GM19397 (cell line): ENCODE data around the gene ACOX3.
A peak's percentile ranks its signal among the peaks of the same experiment; 100 is the strongest.
"Not testable (repeated sequence)": the region's sequence is repeated elsewhere in the genome, so short reads cannot be mapped to it uniquely, and the experiment has no call there.

Experiments used
- ATAC-seq: cut with Tn5 transposase; IDR thresholded peaks from one replicate; pipeline ENCODE4 v1.9.1; 2021; ENCODE audit warnings: mild to moderate bottlenecking, moderate library complexity; ENCODE audit not compliant: unreplicated experiment

ACOX3 gene

GRCh38 chr4:8407756-8408155 is 32.8 kb downstream of the ACOX3 start:
- no peak for ATAC-seq

- no peak for ATAC-seq
Observed at GRCh38 chr4:8407316-8407715, 33.2 kb downstream of the ACOX3 start.

DNA sequence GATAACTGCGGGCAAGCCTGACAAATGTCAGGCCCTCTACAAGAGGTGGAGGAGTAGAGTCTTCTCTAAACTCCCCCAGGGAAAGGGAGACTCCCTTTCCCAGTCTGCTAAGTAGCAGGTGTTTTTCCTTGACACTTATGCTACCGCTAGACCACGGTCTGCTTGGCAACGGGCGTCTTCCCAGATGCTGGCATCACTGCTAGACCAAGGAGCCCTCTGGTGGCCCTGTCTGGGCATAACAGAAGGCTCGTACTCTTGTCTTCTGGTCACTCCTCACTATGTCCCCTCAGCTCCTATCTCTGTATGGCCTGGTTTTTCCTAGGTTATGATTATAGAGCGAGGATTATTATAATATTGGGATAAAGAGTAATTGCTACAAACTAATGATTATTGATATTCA is 33.6 kb downstream of the ACOX3 start:
- ATAC-seq = not testable (repeated sequence)

GRCh38 chr4:8405516-8405875 is 35.0 kb downstream of the ACOX3 start:
- no peak for ATAC-seq

GRCh38 chr4:8404791-8405515 is 35.6 kb downstream of the ACOX3 start:
- ATAC-seq = no peak

DNA sequence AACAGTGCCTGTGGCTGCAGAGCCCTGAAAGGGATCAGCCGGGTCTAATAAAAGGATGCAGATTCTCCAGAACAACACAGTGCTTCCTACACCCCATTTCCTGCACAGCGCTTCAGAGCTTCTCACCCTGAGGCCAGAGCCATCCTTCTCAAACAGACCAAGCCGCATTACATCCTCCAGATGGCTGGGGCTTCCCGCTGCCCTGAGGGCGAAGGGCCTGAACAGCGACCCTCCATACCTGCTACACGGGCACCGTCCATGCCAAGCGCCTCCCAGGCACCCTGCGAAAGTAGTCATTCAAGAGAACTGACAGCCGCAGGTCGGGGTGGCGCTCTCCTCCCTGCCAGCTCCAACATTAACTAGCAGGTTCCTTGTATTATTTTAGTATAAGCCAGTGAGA is 36.5 kb downstream of the ACOX3 start:
- ATAC-seq = no peak

- no peak for ATAC-seq
Observed at GRCh38 chr4:8403173-8403753, 37.3 kb downstream of the ACOX3 start.

GRCh38 chr4:8402640-8403039 is 37.9 kb downstream of the ACOX3 start:
- ATAC-seq = no peak

DNA sequence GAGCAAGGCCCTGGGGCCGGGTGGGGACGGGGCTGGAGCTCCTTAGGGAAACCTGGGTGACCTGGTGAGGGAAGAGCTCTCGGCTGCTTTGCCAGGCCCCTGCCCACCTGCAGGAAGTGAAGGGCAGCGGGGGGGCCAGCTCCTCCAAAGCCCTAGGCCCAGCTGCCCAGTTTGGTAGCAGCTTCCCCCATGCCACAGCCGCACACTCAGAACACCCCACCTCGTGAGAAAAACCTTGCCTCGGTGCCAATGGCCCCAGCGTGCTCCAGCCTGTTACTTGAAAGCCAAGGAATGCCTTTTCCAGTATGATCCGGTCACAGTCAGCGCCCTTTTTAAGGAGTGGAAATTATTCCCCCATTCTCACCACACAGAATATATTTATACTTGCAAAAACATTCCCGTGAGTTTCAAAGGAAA is 38.3 kb downstream of the ACOX3 start:
- ATAC-seq = no peak

DNA sequence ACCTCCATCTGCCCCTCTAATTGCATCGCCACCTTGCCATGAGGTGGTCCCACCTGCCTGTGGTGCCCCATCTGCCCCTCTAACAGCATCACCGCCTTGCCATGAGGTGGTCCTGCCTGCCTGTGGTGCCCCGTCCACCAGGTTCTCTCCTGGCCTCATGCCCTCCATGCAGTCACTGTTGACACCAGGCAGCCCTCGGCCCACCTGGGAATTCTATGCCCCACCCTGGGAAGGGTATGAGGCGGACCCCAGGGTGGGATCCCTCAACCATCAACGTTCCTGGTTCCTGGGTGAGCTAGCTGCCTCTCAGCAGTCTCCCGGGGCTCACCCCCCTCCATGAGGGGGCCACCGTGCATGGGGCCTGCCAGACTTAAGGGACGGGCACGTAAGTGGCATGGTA is 38.9 kb downstream of the ACOX3 start:
- ATAC-seq = no peak

- no peak for ATAC-seq
Observed at GRCh38 chr4:8400632-8401325, 39.7 kb downstream of the ACOX3 start.

GRCh38 chr4:8399298-8399697 is 41.2 kb downstream of the ACOX3 start:
- ATAC-seq = no peak

DNA sequence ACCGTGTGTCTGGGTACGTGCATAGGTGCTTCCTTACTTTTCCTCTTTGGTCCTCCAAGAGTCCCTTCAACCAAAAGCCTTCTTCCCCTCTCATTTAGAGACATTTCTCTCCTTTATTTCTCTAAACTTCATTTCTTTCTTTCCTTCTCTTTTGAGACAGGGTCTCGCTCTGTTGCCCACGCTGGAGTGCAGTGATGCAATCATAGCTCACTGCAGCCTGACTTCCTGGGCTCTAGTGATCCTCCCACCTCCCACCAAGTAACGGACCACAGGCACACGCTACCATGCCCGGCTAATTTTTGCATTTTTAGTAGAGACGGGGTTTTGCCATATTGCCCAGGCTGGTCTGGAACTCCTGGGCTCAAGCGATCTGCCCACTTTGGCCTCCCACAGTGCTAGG is 42.2 kb downstream of the ACOX3 start:
- no peak for ATAC-seq

GRCh38 chr4:8396762-8397406 is 43.6 kb downstream of the ACOX3 start:
- no peak for ATAC-seq

- no peak for ATAC-seq
Observed at GRCh38 chr4:8395504-8396296, 44.8 kb downstream of the ACOX3 start.

GRCh38 chr4:8394806-8395205 is 45.7 kb downstream of the ACOX3 start:
- ATAC-seq = no peak

DNA sequence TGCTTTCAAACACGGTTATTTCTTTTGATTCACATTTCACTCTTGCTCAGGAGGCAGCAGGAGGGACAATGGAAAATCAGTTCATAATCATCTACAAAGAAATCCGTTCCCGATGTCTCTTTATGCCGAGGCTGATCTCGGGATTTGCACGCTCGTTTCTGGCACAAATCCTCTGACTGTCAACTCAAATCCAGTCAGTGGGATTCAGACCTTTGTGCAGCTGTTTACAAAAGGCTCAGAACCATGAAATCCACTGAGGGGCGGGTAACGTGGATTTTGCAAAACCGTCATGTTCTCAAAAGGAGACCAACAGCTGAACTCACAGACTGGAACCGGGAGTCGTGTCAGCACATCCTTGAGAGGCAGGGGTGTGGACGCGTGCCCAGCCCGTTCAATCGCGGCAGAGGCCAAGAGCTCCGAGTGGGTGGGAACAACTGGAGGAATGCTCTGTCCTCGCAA is 46.4 kb downstream of the ACOX3 start:
- no peak for ATAC-seq

DNA sequence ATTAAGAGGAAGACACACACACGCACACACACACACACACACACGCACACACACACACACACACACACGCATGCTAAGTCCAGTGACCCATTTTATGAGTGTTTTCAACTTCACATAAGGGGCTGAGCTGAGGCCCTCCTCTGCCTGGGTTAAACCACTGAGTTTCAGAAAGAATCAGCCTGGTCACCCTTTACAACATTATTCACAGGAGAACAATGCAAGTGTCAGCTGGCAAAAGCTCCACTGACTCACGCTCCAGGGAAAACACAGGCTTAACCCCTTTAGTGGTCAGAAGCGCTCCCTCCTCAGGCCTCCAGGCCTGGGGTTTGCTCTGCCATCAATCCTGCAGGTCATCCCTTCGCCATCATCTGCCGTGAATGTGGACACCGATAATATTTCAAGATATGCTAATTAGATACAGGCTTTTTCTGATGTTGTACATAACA is 46.9 kb downstream of the ACOX3 start:
- ATAC-seq = no peak

- ATAC-seq = no peak
Observed at GRCh38 chr4:8392591-8393190, 47.8 kb downstream of the ACOX3 start.

GRCh38 chr4:8391972-8392371 is 48.6 kb downstream of the ACOX3 start:
- peak; percentile 62 for ATAC-seq
